ENCODE data around the gene AHNAK. TPM values are rescaled to one million over a fixed set of nuclear protein-coding genes. Genes with fewer than 3 reads are reported as not detected.
A peak's percentile ranks its signal among the peaks of the same experiment; 100 is the strongest.

AHNAK gene
- total and polyA plus RNA-seq, 2 of the 8 experiments (the other 6 are each of a cell fraction or from before 2014, with no cell fraction given), result 2.0 to 5.8 TPM

DNA sequence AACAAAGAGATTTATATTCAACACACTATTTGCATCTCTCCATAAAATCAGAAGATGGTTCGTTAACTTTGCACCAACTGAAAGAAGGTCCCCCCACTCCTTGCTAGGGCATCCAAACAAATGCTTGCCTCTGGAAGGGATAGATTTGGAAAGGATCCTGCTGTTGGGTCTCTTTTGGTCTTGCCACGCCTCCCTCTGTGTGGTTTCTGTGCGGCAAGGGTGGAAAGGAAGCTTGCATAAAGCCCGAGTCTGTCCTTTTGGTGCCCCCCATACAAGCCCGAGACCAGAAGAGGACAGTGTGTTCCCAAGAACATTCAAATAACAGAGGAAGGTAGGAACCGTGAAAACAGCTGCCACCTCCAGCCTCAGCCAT, 112.7 kb downstream of the AHNAK start:
- CTCF ChIA-PET (ENCODE audit: partially characterized antibody), result interaction anchor here (0.9 to 1.3 kb wide), 4 partner anchors 9 to 127 kb away, joined by 3 to 8 read pairs (median 4); no protein-coding TSS in a partner anchor

More for the DNA sequence above, 112.7 kb downstream of the AHNAK start:
- Histone ChIP-seq H3K9ac (replicated peaks in 1 of 4; ENCODE audit: extremely low read depth in 1 of 4, low read depth in 3 of 4, low read length in 3 of 4) (no peak overlapping the region), H2BK15ac (ENCODE audit: low read length) (no peak overlapping the region), H2BK20ac (ENCODE audit: low read length) (no peak overlapping the region), H3K9me3 (ENCODE audit: insufficient read depth in 2 of 2, low read depth in 1 of 2, low read length in 1 of 2) (no peaks in the 10 kb centered on the region), H3K4me3 (ENCODE audit: extremely low read depth in 1 of 4, insufficient read depth in 2 of 4, low read depth in 3 of 4, low read length in 4 of 4) (no peak overlapping the region), H3K14ac (ENCODE audit: insufficient read length) (no peak overlapping the region), H3K18ac (ENCODE audit: extremely low read depth, low read length) (no peak overlapping the region), H2BK120ac (replicated peaks; ENCODE audit: low read depth, low read length) (no peak overlapping the region), H3K27me3 (replicated peaks in 1 of 4; ENCODE audit: control insufficient read depth in 3 of 4, extremely low read depth in 1 of 4, insufficient read depth in 3 of 4, low read length in 3 of 4) (no peaks in the 10 kb centered on the region), H3K79me1 (ENCODE audit: low read depth, low read length) (no peaks in the 10 kb centered on the region), H4K91ac (replicated peaks; ENCODE audit: insufficient read length, low read length) (no peak overlapping the region), H3K27ac (ENCODE audit: low read depth, low read length) (no peak overlapping the region), H2BK5ac (ENCODE audit: low read depth, low read length) (no peak overlapping the region), H4K20me1 (replicated peaks in 1 of 2; ENCODE audit: control insufficient read depth in 1 of 2, insufficient read depth in 2 of 2, low read length in 2 of 2) (no peaks in the 10 kb centered on the region), H2AFZ (ENCODE audit: low read length) (0 out of 2 replicates have a peak overlapping the region, but pooled peaks have one; percentile 21), H3K56ac (replicated peaks; ENCODE audit: insufficient read length, low read depth, low read length) (no peak overlapping the region), H3K36me3 (ENCODE audit: control insufficient read depth in 2 of 4, insufficient read depth in 4 of 4, low read length in 3 of 4) (no peaks in the 10 kb centered on the region), H4K8ac (ENCODE audit: extremely low read depth, insufficient read depth, low read length) (no peak overlapping the region), H2BK12ac (ENCODE audit: low read depth, low read length) (no peak overlapping the region), H4K5ac (ENCODE audit: insufficient read length, low read depth, low read length) (no peak overlapping the region), H3K23ac (ENCODE audit: insufficient read length) (no peak overlapping the region), H2AK5ac (ENCODE audit: low read depth, low read length) (no peak overlapping the region), H3K23me2 (ENCODE audit: low read depth, low read length) (no peaks in the 10 kb centered on the region), H3K79me2 (ENCODE audit: control insufficient read depth in 1 of 2, insufficient read depth in 2 of 2, low read length in 2 of 2) (no peaks in the 10 kb centered on the region), H3K4me1 (replicated peaks in 1 of 4; ENCODE audit: control insufficient read depth in 3 of 4, insufficient read depth in 4 of 4, low read length in 3 of 4) (no peaks in the 10 kb centered on the region), H3K4ac (replicated peaks; ENCODE audit: insufficient read length, low read depth, low read length) (no peak overlapping the region), H3K4me2 (ENCODE audit: insufficient read depth in 1 of 2, low read depth in 2 of 2, low read length in 2 of 2) (no peak overlapping the region)
- 87% methylated on average over 6 of the region's 6 CpGs; no CpG with 5 or more reads in 1 of the 2 experiments for WGBS, 2 experiments (ENCODE audit: extremely low coverage in 1 of 2, insufficient coverage in 1 of 2, insufficient read length in 1 of 2, insufficient replicate concordance in 2 of 2, low coverage in 1 of 2, low lambda C conversion rate in 2 of 2, missing lambda C conversion rate in 1 of 2)
- FAIRE-seq, result no peak
- no peak for DNase-seq (ENCODE audit: low read depth in 1 of 2, low spot score in 2 of 2)
- POLR2A ChIA-PET (ENCODE audit: partially characterized antibody), result no interaction called here
- no peak for TF ChIP-seq ASH2L (IDR thresholded peaks at IDR 0.05; ENCODE audit: low read length)
- no peak for TF ChIP-seq CHD2 (IDR thresholded peaks at IDR 0.05; ENCODE audit: low read length)
- TF ChIP-seq RAD21 (IDR thresholded peaks at IDR 0.05 in 1 of 2, conservative IDR thresholded peaks at IDR 0.05 in 1 of 2; ENCODE audit: low read depth in 2 of 2, low read length in 2 of 2), result no peak
- TF ChIP-seq CBX8 (IDR thresholded peaks at IDR 0.05; ENCODE audit: borderline replicate concordance, low read depth, low read length), result no peak
- TF ChIP-seq CBX5 (IDR thresholded peaks at IDR 0.05; ENCODE audit: low read depth, low read length), result no peak
- TF ChIP-seq SIN3A (conservative IDR thresholded peaks at IDR 0.05 in 1 of 2, IDR thresholded peaks at IDR 0.05 in 1 of 2; ENCODE audit: low read depth in 1 of 2, low read length in 2 of 2), result no peak
- TF ChIP-seq FOSL1 (IDR thresholded peaks at IDR 0.05; ENCODE audit: insufficient read depth, low read depth, low read length), result no peak
